SH-SY5Y (cell line): ENCODE data around the gene MKNK2.

Experiments
- GATA2 ChIP-seq: IDR thresholded peaks from 2 replicates; pipeline ENCODE4 v1.6.1; 2011; ENCODE audit warnings: mild to moderate bottlenecking, low read depth, low read length
- GATA3 ChIP-seq: IDR thresholded peaks from 2 replicates; pipeline ENCODE4 v1.6.1; 2011; ENCODE audit warnings: low read depth, mild to moderate bottlenecking, low read length, moderate library complexity

DNA sequence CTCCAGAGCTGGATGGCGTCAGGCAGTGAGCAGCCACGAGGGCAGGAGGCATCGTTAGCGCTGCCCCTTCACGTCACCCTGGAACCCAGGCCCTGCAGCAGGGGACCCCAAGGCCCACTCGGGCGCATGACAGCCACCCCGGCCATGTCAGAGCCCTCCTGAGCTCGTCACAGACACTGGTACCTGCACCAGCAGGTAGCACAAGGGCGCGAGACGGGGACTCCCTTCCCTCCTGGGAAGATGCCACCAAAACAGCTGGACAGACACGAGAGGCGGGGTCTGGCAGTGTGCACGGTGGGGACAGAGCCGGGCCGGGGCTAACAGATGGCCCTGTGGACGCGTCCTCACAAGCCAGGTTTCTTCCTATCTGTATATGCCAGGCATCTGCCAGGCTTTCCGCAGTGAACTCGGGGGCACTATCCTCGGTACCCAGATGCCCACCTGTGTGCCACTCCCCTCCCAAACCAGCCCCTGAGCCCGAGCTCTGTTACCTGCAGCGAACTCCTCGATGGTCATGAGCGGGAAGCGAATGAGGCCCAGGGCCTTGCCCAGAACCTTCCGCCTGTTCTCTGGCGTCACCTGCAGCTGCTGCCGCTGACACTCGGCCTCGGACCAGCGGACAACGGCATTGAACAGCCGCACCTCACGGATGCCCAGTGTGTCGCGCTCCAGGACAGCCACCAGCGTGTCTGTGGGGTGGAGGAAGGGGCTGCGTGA lies 61.4 kb downstream of the MKNK2 start:
- TF ChIP-seq GATA2 (no peak), GATA3 (no peak)
